ENCODE measurements around the gene ARPC4.

DNA sequence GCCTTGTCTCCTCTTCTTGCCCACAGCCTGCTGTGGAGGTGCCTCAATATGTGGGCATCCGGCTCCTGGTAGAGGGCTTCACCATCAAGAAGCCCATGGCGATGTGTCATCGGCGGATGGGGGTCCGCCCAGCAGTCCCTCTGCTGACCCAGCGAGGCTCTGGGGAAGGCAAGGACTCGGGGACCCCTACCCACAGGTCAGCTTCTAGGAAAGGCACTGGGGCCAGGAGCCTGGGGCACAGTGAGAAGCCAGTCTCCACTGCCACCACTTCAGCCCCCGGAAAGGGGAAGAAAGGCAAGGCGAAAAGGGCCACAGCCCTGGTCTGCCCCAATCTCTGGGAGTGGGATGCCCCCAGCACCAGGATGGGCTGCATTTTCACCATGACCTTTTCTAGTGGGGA is 40.2 kb downstream of the ARPC4 start:
- TF ChIP-seq, protein P1, sequence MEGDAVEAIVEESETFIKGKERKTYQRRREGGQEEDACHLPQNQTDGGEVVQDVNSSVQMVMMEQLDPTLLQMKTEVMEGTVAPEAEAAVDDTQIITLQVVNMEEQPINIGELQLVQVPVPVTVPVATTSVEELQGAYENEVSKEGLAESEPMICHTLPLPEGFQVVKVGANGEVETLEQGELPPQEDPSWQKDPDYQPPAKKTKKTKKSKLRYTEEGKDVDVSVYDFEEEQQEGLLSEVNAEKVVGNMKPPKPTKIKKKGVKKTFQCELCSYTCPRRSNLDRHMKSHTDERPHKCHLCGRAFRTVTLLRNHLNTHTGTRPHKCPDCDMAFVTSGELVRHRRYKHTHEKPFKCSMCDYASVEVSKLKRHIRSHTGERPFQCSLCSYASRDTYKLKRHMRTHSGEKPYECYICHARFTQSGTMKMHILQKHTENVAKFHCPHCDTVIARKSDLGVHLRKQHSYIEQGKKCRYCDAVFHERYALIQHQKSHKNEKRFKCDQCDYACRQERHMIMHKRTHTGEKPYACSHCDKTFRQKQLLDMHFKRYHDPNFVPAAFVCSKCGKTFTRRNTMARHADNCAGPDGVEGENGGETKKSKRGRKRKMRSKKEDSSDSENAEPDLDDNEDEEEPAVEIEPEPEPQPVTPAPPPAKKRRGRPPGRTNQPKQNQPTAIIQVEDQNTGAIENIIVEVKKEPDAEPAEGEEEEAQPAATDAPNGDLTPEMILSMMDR (IDR thresholded peaks at IDR 0.05) = no peak
- TF ChIP-seq POLR2AphosphoS5 (IDR thresholded peaks at IDR 0.05) = no peak
